Hindlimb muscle (tissue), 1 donor: Measurements from ENCODE around the gene PTPN4. TPM values are rescaled to one million over a fixed set of nuclear protein-coding genes. Genes with fewer than 3 reads are reported as not detected.

Experiments used
- DNase-seq: peaks from one replicate; pipeline ENCODE4 v3.0.0-alpha.2; 2013
- polyA plus RNA-seq: library from polyadenylated mRNA; unstranded; fragments of 120-200 nt; gene quantifications from one replicate; pipeline ENCODE4 v1.2.1, GENCODE V29; 2013; ENCODE audit not compliant: insufficient read length

PTPN4 gene
- polyA plus RNA-seq, 1 donor, result 16.4 TPM

GRCh38 chr2:119862127-119862889, 102.6 kb downstream of the PTPN4 start:
- no peak for DNase-seq

GRCh38 chr2:119864318-119864717, 104.6 kb downstream of the PTPN4 start:
- no peak for DNase-seq

GRCh38 chr2:119871725-119872124, 112.0 kb downstream of the PTPN4 start:
- DNase-seq, result no peak

GRCh38 chr2:119873350-119874315, 113.9 kb downstream of the PTPN4 start:
- DNase-seq, result no peak

GRCh38 chr2:119879502-119879901, 119.8 kb downstream of the PTPN4 start:
- DNase-seq, result no peak

- no peak for DNase-seq
Measured at GRCh38 chr2:119888680-119889079, 129.0 kb downstream of the PTPN4 start.

- DNase-seq, result no peak
Measured at GRCh38 chr2:119897736-119898395, 138.1 kb downstream of the PTPN4 start.

- no peak for DNase-seq
Measured at GRCh38 chr2:119901013-119901412, 141.3 kb downstream of the PTPN4 start.

GRCh38 chr2:119910566-119910965, 150.8 kb downstream of the PTPN4 start:
- DNase-seq, result no peak

- no peak for DNase-seq
Measured at GRCh38 chr2:119914266-119914665, 154.5 kb downstream of the PTPN4 start.

- no peak for DNase-seq
Measured at GRCh38 chr2:119921825-119922224, 162.1 kb downstream of the PTPN4 start.

- no peak for DNase-seq
Measured at GRCh38 chr2:119922699-119923098, 163.0 kb downstream of the PTPN4 start.

GRCh38 chr2:119929537-119929936, 169.8 kb downstream of the PTPN4 start:
- no peak for DNase-seq

- no peak for DNase-seq
Measured at GRCh38 chr2:119932809-119933208, 173.1 kb downstream of the PTPN4 start.

- DNase-seq, result no peak
Measured at GRCh38 chr2:119934319-119934718, 174.6 kb downstream of the PTPN4 start.

- DNase-seq, result no peak
Measured at GRCh38 chr2:119937680-119938079, 178.0 kb downstream of the PTPN4 start.

GRCh38 chr2:119939915-119940314, 180.2 kb downstream of the PTPN4 start:
- no peak for DNase-seq

GRCh38 chr2:119940856-119941255, 181.1 kb downstream of the PTPN4 start:
- no peak for DNase-seq

- DNase-seq, result no peak
Measured at GRCh38 chr2:119941388-119941787, 181.7 kb downstream of the PTPN4 start.

GRCh38 chr2:119941981-119942513, 182.3 kb downstream of the PTPN4 start:
- no peak for DNase-seq

GRCh38 chr2:119943058-119943457, 183.3 kb downstream of the PTPN4 start:
- DNase-seq, result no peak

GRCh38 chr2:119947535-119947934, 187.8 kb downstream of the PTPN4 start:
- DNase-seq, result no peak

- DNase-seq, result no peak
Measured at GRCh38 chr2:119950966-119951365, 191.2 kb downstream of the PTPN4 start.
